Endothelial cell of hepatic sinusoid (primary cell): ENCODE data around the gene ZMPSTE24.
"Not testable (repeated sequence)": the region's sequence is repeated elsewhere in the genome, so short reads cannot be mapped to it uniquely, and the experiment has no call there.

ENCODE experiments used
- in situ Hi-C: cut with HindIII; loops from 2 replicates; pipeline ENCODE4 v1.10.0; 2017; ENCODE audit warnings: low sequenced_read_pairs

Gene ZMPSTE24

DNA sequence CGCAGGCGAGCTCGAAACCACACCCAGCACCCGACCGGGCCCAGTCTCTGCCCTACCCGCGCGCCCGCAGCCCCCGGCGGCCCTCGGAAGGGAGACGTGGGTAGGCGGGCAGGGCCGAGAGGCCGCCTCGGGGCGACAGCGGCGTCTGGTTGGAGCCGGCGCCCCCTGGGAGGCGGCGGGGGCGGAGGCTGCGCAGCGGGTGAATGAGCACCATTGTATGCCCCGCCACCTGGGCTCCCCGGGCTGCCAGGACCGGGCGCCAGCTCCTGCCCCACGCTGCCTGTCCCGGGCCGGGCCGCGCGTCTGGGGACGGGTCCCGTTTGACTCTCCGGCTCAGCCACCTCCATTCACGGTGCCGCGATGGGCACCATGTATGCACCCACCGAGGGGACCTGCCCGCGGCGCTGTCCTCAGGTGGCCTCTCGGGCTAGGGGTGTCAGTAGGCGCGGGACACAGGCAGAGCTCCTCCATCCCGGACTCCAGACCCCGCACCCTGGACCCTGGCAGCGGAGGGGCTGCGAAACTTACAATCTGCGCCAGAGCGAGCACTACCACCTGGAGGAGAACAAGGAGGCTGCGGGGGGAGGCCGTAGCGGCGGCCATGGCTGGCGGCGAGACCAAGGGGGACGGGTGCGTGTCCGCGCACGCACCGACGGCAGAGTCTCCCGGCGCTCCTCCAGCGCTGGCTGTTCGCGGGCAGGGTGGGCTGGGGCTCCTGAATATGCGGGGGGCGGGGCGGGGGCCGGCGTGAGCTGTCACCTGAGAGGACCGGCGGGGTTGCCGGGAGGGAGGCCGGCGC lies 58.8 kb downstream of the ZMPSTE24 start, which contains the start of gene COL9A2:
Gene COL9A2 (minus strand): TSS at position 692 of the 799 bp plus-strand sequence. CDS start 89 bp downstream, at position 603.
- in situ Hi-C loops, result no loop called here

DNA sequence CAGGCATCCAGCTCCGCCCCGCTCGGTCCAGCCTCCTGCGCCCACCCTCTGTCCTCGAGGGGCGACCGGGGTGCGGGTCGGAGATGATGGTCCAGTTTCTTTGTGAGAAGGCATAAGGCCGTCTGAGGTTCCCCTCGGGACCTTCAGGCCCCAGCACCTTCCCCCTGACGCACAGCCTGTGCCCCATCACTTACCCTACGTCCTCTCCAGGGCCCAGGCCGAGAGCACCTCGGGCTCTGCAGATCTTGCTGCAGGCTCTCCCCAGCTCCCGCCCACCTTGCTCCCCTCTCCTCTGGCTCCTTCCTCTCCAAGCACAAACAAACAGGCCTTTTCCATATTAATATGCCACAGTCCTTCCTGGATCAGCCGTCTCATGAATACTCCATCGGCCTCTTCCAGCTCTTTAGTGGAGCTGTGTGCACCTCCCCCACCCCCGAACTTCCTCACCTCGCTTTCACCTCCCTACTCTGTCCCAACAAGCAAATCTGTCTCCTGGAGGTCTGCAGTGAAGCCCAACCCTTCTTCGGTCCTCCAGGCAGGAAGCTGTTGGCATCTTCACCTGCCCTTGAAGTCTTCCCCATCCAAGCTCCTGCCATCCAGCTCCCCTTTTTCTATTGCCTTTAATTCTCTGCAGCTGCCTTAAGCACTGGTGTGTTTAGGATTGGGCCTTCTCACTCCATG lies 59.5 kb downstream of the ZMPSTE24 start:
- in situ Hi-C loops, result no loop called here

- in situ Hi-C loops, result no loop called here
These were observed 60.4 kb downstream of the ZMPSTE24 start for GRCh38 chr1:40318476-40318875.

DNA sequence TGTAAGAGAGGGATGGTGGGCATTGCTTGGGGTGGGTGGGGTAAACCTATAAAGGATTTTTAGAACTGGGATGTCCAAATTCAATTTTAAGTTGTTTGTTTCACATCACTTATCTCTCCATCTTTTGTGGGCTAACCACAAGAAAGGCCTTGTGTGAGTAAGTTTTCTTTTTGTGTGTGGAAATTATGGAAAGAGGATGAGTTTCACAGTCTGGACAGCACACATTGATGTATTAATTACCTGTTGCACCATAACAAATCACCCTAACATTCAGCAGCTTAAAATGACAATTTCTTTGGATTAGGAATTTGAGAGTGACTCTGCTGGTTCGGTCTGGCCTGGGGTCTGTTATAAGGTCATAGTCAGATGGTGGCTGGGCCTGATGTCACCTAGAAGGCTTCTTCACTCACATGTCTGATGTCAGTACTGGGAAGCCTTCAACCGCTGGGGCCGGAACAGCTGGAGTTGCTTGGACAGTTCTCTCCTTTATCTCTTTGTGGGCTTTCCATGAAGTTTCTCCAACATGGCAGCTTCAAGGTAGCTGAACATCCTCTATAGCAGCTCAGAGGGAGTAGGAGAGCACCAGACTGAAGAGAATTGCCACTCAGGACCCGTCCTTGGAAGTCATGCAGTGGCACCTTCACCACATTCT lies 61.1 kb downstream of the ZMPSTE24 start:
- in situ Hi-C loops, result no loop called here

GRCh38 chr1:40331403-40331802 lies 73.4 kb downstream of the ZMPSTE24 start:
- in situ Hi-C loops, result not testable (repeated sequence)

DNA sequence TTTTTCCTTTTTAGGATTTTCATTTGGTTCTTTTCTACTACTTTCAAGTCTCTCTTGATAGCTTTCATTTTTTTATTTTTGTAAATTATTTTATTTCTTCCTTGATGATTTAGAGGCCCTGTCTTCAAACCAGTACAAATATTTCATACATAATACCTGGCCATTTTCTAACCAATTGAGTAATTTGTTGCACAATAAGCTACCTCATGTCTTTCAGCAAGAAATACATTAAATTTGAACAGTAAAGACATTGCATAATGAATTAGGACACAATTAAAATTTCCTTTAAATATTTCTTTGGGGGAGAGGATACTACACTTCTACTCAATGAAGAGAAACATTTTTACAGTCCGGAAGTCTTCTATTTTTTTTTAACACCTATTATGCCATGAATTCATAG lies 74.7 kb downstream of the ZMPSTE24 start:
- in situ Hi-C loops, result no loop called here

- in situ Hi-C loops, result loop anchor here (5.0 kb wide), 2 partner anchors 105 to 185 kb away; no protein-coding TSS in a partner anchor
These were observed 79.4 kb downstream of the ZMPSTE24 start for GRCh38 chr1:40337443-40337842.

GRCh38 chr1:40338745-40339419 lies 80.8 kb downstream of the ZMPSTE24 start:
- in situ Hi-C loops, result loop anchor here (5.0 kb wide), 2 partner anchors 107 to 187 kb away; no protein-coding TSS in a partner anchor

GRCh38 chr1:40339420-40340323 lies 81.6 kb downstream of the ZMPSTE24 start:
- in situ Hi-C loops, result loop anchor here (5.0 kb wide), 2 partner anchors 107 to 187 kb away; no protein-coding TSS in a partner anchor

DNA sequence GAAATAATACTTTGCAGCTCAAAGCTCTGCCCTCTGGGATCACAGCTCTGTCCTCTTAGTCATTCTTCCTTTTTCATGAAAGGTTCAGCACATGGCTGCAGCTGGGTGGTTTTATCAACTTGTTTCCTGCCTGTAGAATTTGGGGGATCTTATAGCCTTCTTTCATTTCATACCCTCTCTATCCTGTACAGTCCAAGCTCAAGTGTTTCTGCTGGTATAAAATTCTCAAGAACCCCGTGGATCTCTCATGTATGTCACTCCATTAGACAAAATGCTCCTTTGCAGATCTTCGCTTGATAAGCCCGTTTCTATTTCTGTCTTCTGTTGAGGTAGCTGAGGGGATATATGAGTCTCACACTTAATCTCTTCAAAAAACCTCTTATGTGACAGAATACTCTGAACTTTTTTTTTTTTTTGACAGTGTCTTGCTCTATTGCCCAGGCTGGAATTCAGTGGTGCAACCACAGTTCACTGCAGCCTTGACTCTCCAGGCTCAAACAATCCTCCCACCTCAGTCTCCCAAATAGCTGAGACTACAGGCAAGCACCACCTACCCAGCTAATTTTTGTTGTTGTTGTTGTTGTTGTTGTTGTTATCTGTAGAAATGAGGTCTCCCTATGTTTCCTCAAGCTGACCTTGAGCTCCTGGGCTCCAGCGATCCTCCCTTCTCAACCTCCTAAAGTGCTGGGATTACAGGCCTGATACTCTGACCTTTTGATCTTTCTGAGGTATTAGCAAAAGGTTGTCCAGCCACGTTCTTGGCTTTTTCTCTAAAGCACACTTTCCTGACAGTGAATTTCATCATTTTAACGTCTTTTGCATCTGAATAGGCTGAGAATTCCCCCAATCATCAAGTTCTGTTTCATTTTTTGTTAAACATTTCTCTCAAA lies 83.7 kb downstream of the ZMPSTE24 start:
- in situ Hi-C loops, result no loop called here

DNA sequence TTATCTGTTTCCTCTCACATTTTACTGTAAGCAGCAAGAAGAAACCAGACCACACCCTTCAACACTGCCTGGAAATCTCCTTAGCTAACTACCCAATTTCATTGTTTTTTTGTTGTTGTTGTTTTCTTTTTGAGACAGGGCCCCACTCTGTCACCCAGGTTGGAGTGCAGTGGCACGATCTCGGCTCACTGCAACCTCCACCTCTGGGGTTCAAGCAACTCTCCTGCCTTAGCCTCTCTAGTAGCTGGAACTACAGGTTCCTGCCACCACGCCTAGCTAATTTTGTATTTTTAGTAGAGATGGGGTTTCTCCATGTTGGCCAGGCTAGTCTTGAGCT lies 84.3 kb downstream of the ZMPSTE24 start:
- in situ Hi-C loops, result not testable (repeated sequence)
